Endothelial cell of umbilical vein (primary cell): ENCODE measurements around the gene C6orf132. TPM values are rescaled to one million over a fixed set of nuclear protein-coding genes. Genes with fewer than 3 reads are reported as not detected.

Source experiments
- BruUV-seq: library from RNA; stranded (reverse); fragments of 400-500 nt; replicated peaks from 2 replicates; lab custom pipeline; 2021; lab: Mats Ljungman, UMichigan
- CTCF ChIA-PET: fragments of 300-600, 350-600 bp; sonication (Branson Sonifier 250); formaldehyde crosslinking; loops from one replicate; lab custom pipeline; 2021; ENCODE audit warnings: antibody characterized with exemption, inconsistent platforms; lab: Charles Lee
- POLR2A ChIA-PET: fragments of 300-600, 350-600 bp; sonication (Branson Sonifier 250); formaldehyde crosslinking; loops from one replicate; lab custom pipeline; 2021; ENCODE audit warnings: antibody characterized with exemption, inconsistent platforms; lab: Charles Lee
- DNase-seq: peaks from one replicate; pipeline ENCODE4 v3.0.0-alpha.2; 2011; ENCODE audit warnings: low read depth, low spot score
- FAIRE-seq: peaks from 2 replicates; lab custom pipeline; 2011; peaks lifted over from hg19 to GRCh38; lab: Jason Lieb, UNC
- H2AFZ ChIP-seq: 2 replicates; pipeline ENCODE4 v1.6.0; 2012; ENCODE audit warnings: low read depth, low read length, control low read depth, inconsistent platforms
- H3K27ac ChIP-seq: 2 replicates; pipeline ENCODE4 v1.5.1; 2011; ENCODE audit warnings: low read depth, mild to moderate bottlenecking, control low read depth, low read length, moderate library complexity; ENCODE audit not compliant: insufficient read depth
- H3K27me3 ChIP-seq, 2 experiments: 2 replicates each; pipeline versions ENCODE4 v1.6.0 to v1.6.1; 2011; ENCODE audit warnings: low read length in 2 of 2, mixed read lengths in 1 of 2; ENCODE audit not compliant: control insufficient read depth in 2 of 2, insufficient read depth in 2 of 2
- H3K36me3 ChIP-seq, 2 experiments: 2 replicates in 1 of 2; 3 replicates in 1 of 2; pipeline ENCODE4 v1.5.1; 2011; ENCODE audit warnings: low read length in 2 of 2, mild to moderate bottlenecking in 1 of 2, moderate library complexity in 1 of 2; ENCODE audit not compliant: control insufficient read depth in 2 of 2, insufficient read depth in 2 of 2; ENCODE audit errors: extremely low read depth in 1 of 2
- H3K4me1 ChIP-seq: 3 replicates; pipeline ENCODE4 v1.5.1; 2011; ENCODE audit warnings: mild to moderate bottlenecking, low read length; ENCODE audit not compliant: control insufficient read depth, insufficient read depth; ENCODE audit errors: extremely low read depth
- H3K4me2 ChIP-seq: 2 replicates; pipeline ENCODE4 v1.6.1; 2011; ENCODE audit warnings: low read length, control low read depth, mixed read lengths; ENCODE audit not compliant: insufficient read depth
- H3K4me3 ChIP-seq, 3 experiments: fragments of 200-600 bp in 1 of 3; sonication (generic), shearing (Covaris generic) in 1 of 3; replicated peaks in 1 of 3; 2 replicates each; pipeline ENCODE4 v1.5.1; 2011 to 2016; ENCODE audit warnings: control low read depth in 3 of 3, low read length in 3 of 3, mild to moderate bottlenecking in 2 of 3, inconsistent platforms in 1 of 3, low read depth in 1 of 3, moderate library complexity in 1 of 3; ENCODE audit not compliant: insufficient read depth in 1 of 3
- H3K79me2 ChIP-seq: 2 replicates; pipeline ENCODE4 v1.6.0; 2012; ENCODE audit warnings: low read length, inconsistent platforms; ENCODE audit not compliant: control insufficient read depth, insufficient read depth
- H3K9ac ChIP-seq: replicated peaks from 2 replicates; pipeline ENCODE3; 2011; ENCODE audit warnings: low read length, control low read depth; ENCODE audit not compliant: insufficient read depth; ENCODE audit errors: extremely low read depth
- H3K9me1 ChIP-seq: replicated peaks from 3 replicates; pipeline ENCODE4 v1.6.0; 2011; ENCODE audit warnings: mild to moderate bottlenecking, low read length; ENCODE audit not compliant: control insufficient read depth, insufficient read depth; ENCODE audit errors: extremely low read depth
- H3K9me3 ChIP-seq: replicated peaks from 2 replicates; pipeline ENCODE4 v1.5.1; 2012; ENCODE audit warnings: low read length, inconsistent platforms; ENCODE audit not compliant: control insufficient read depth, insufficient read depth
- H4K20me1 ChIP-seq: replicated peaks from 2 replicates; pipeline ENCODE3; 2011; ENCODE audit warnings: mild to moderate bottlenecking, low read length; ENCODE audit not compliant: control insufficient read depth, insufficient read depth; ENCODE audit errors: extremely low read depth
- EZH2 ChIP-seq: IDR thresholded peaks from 2 replicates; pipeline ENCODE4 v1.6.1; 2012; ENCODE audit warnings: borderline replicate concordance, low read depth, mild to moderate bottlenecking, moderate library complexity, low read length, inconsistent platforms; ENCODE audit not compliant: severe bottlenecking
- FOS ChIP-seq: IDR thresholded peaks from 2 replicates; pipeline ENCODE4 v1.6.1; 2011; ENCODE audit warnings: mild to moderate bottlenecking, low read length, moderate library complexity, borderline replicate concordance; ENCODE audit not compliant: insufficient read depth
- GATA2 ChIP-seq: IDR thresholded peaks from 2 replicates; pipeline ENCODE4 v1.7.0; 2011; ENCODE audit warnings: low read depth, mild to moderate bottlenecking, moderate library complexity, mixed read lengths, low read length; ENCODE audit not compliant: insufficient read length, insufficient read depth
- MYC ChIP-seq: IDR thresholded peaks from one replicate; pipeline ENCODE4 v1.6.1; 2011; ENCODE audit warnings: mild to moderate bottlenecking, low read depth, low read length
- POLR2A ChIP-seq: IDR thresholded peaks from 2 replicates; pipeline ENCODE4 v1.6.1; 2012; ENCODE audit warnings: low read depth, mild to moderate bottlenecking, control low read depth, low read length
- POLR2AphosphoS5 ChIP-seq: IDR thresholded peaks from 2 replicates; pipeline ENCODE4 v1.6.1; 2012; ENCODE audit warnings: low read depth, mild to moderate bottlenecking, control low read depth, low read length, moderate library complexity; ENCODE audit not compliant: insufficient read depth
- dilution Hi-C: fragments of 300-500 bp; cut with MboI; formaldehyde crosslinking; loops from one replicate; pipeline ENCODE4 v1.15.0; 2019; ENCODE audit warnings: low sequenced_read_pairs; ENCODE audit not compliant: extremely low pct_ligation_motif_present
- intact Hi-C: fragments of 100-400 bp; cut with micrococcal nuclease; formaldehyde crosslinking; loops from one replicate; pipeline ENCODE4 v1.10.0; 2022
- polyA plus RNA-seq, 4 experiments: library from polyadenylated mRNA; depleted of rRNA in 3 of 4; stranded (reverse) in 3 of 4; unstranded in 1 of 4; fragments of >200 nt; gene quantifications; 2 replicates each; pipeline versions ENCODE4 v1.2.1 to v1.2.3, GENCODE V29; 2011 to 2012; ENCODE audit warnings: missing spikeins in 1 of 4
- total RNA-seq: library from RNA; stranded (reverse); gene quantifications from 2 replicates; pipeline ENCODE4 v1.2.3, GENCODE V29; 2021
- TF ChIP-seq, protein P1 (sequence below), 2 donors: IDR thresholded peaks; 1 replicate in 1 of 2; 2 replicates in 1 of 2; pipeline ENCODE4 v1.5.1; 2011; ENCODE audit warnings: low read length in 2 of 2, mild to moderate bottlenecking in 2 of 2, moderate library complexity in 2 of 2, control low read depth in 1 of 2, inconsistent platforms in 1 of 2, low read depth in 1 of 2; ENCODE audit not compliant: insufficient read depth in 1 of 2; ENCODE audit errors: extremely low read depth in 1 of 2

C6orf132 gene
- total and polyA plus RNA-seq, 2 donors (not counting 3 experiments of a cell fraction or from before 2014, with no cell fraction given), result 0.15 to 0.71 TPM

- intact Hi-C loops, result no loop called here
- H3K9ac ChIP-seq, result no peak overlapping the region
- TF ChIP-seq MYC (no peak), POLR2AphosphoS5 (no peak), EZH2 (no peak), FOS (no peak), POLR2A (no peak), GATA2 (no peak)
- TF ChIP-seq, protein P1, sequence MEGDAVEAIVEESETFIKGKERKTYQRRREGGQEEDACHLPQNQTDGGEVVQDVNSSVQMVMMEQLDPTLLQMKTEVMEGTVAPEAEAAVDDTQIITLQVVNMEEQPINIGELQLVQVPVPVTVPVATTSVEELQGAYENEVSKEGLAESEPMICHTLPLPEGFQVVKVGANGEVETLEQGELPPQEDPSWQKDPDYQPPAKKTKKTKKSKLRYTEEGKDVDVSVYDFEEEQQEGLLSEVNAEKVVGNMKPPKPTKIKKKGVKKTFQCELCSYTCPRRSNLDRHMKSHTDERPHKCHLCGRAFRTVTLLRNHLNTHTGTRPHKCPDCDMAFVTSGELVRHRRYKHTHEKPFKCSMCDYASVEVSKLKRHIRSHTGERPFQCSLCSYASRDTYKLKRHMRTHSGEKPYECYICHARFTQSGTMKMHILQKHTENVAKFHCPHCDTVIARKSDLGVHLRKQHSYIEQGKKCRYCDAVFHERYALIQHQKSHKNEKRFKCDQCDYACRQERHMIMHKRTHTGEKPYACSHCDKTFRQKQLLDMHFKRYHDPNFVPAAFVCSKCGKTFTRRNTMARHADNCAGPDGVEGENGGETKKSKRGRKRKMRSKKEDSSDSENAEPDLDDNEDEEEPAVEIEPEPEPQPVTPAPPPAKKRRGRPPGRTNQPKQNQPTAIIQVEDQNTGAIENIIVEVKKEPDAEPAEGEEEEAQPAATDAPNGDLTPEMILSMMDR (IDR thresholded peaks at IDR 0.05; ENCODE audit: extremely low read depth in 1 of 2, insufficient read depth in 1 of 2, low read depth in 1 of 2, low read length in 2 of 2), result no peak
- no peaks in the 10 kb centered on the region for H3K79me2 ChIP-seq
- no peaks in the 10 kb centered on the region for H3K27me3 ChIP-seq
- CTCF ChIA-PET, result interaction anchor here (1.3 to 2.6 kb wide), 3 partner anchors 9 to 136 kb away, joined by 5 to 12 read pairs (median 7); no protein-coding TSS in a partner anchor
- no peak overlapping the region for H2AFZ ChIP-seq
- no peak overlapping the region for H3K4me3 ChIP-seq
- POLR2A ChIA-PET, result no interaction called here
- peaks cover 3% of the 10 kb centered on the region for H4K20me1 ChIP-seq
- H3K4me2 ChIP-seq, result no peak overlapping the region
- H3K36me3 ChIP-seq, result peaks cover 2 to 25% of the 10 kb centered on the region in 2 experiments
- DNase-seq (no peak), FAIRE-seq (no peak)
- H3K4me1 ChIP-seq, result no peaks in the 10 kb centered on the region
- dilution Hi-C loops, result no loop called here
- no peaks in the 10 kb centered on the region for H3K9me3 ChIP-seq
- BruUV-seq, result no TSS peak
- H3K27ac ChIP-seq, result no peak overlapping the region
- no peaks in the 10 kb centered on the region for H3K9me1 ChIP-seq
Measured at GRCh38 chr6:42078386-42078785, 64.0 kb downstream of the C6orf132 start.
